Forelimb muscle (tissue), 1 donor: ENCODE data around the gene LCORL. TPM values are rescaled to one million over a fixed set of nuclear protein-coding genes. Genes with fewer than 3 reads are reported as not detected.
A peak's percentile ranks its signal among the peaks of the same experiment; 100 is the strongest.
"Not testable (repeated sequence)": the region's sequence is repeated elsewhere in the genome, so short reads cannot be mapped to it uniquely, and the experiment has no call there.

Source experiments
- DNase-seq: peaks from one replicate; pipeline ENCODE4 v3.0.0-alpha.2; 2013; ENCODE audit warnings: low read depth
- polyA plus RNA-seq: library from polyadenylated mRNA; unstranded; fragments of 120-200 nt; gene quantifications from one replicate; pipeline ENCODE4 v1.2.1, GENCODE V29; 2013; ENCODE audit not compliant: insufficient read length

LCORL gene
- 9.4 TPM for polyA plus RNA-seq

DNA sequence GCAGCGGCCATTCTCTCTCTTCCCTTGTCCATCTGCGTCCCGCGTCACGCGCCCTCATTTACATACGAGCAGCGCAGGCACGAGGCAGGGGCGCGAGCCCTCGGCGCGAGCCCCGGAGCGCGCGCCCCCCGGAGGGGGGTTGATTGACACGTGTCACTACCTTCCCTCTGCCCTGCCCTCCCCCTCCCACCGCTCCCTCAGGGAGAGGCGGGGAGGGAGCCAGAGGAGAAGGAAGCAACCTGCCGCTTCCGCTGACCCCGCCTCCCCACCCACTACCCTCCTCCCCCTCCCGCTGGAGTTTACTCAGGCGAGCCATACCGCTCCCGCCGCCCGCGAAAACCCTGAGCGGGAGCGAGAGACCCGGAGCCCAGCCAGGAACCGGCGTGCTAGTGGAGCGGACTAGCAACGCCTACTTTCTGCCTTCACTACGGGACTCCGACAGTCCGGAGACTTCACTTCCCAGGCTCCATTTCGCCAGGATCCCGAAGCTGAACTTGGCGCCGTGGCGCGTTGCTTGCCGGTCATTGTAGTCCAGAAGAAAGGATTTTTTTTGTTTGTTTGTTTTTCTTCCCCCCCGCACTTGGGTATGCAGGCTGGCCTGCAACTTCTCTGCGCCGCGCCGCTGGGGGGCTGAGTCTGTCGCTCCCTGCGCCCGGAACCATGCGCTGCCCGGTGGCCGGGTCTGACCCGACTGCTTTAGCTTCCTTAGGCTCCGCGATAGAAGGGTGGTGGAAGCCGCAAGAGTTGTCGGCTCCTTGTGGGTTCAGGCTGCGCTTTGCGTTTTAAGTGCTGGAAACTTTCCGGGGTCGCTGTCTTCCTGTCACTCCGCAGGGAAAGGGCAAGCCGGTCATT lies at the start of gene LCORL:
TSS of gene LCORL (minus strand) at position 36 of the 852 bp plus-strand sequence. CDS start at position 32, 4 bp downstream.
- DNase-seq = peak; percentile 97

GRCh38 chr4:18069810-18070209 lies 48.3 kb upstream of the LCORL start:
- DNase-seq = no peak

DNA sequence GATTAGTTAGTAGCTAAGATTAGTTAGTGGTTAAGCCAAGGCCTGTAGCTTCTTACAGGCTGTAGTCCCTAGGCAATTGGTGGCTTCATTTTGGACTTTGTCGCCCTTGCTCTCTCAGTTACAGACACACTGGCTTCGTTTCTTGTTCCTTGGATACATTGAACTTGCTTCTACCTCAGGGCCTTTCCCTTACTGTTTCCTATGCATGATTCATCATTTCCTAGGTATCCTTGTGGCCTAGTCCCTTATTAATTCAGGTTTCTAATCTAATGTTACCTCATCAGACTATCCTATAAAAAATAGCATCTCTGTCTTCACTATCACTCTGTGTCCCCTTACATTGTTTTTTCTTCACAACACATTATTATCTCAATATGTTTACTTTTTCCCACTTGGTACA lies 45.5 kb upstream of the LCORL start:
- no peak for DNase-seq

DNA sequence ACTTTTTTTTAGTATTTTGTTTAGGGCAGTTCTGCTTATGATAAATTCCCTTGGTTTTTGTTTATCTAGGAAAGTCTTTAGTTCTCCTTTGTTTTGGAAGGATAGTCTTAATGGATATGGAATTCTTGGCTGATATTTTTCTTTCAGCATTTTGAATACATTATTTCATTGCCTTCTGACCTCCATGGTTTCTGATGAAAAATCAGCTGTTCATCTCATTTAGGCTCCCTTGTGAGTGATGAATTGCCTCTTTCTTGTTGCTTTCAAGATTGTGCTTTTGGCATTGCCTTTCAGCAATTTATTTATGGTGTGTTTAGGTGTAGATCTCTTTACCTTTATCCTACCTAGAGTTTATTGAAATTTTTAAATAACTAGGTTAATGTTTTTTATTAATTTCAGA lies 41.5 kb upstream of the LCORL start:
- DNase-seq = no peak

DNA sequence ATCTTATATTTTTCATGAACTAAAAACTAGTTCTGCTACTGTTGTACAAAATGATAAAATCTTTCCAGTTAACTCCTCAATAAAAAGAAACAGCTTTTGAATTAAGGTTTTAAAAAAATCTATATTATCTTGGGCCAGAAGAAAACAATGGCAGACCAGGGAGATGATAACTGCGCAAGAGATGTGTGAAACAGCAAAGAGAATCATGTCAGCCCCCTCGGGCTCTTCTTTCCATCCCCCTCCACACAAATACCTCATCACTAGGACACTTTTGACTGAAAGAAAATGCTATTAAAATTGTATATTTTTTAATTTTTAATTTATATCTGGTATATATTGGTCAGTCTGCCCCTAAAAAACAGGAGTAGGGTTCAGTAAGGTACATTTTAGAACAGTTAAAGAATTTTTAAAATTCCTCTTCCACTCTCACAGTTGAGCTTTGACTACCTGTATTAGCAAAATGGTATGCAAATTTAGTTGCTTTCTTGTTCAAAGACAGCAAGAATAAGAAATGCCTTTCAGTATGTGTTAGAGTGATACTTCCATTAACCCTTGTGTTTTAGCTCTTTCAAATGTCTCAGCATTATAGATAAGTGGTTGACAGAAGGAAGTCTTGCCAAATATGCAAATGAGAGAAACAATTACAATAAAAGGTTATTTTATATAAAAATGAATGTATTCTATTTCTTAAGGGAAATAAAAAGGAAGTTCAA lies 36.4 kb upstream of the LCORL start:
- no peak for DNase-seq

DNA sequence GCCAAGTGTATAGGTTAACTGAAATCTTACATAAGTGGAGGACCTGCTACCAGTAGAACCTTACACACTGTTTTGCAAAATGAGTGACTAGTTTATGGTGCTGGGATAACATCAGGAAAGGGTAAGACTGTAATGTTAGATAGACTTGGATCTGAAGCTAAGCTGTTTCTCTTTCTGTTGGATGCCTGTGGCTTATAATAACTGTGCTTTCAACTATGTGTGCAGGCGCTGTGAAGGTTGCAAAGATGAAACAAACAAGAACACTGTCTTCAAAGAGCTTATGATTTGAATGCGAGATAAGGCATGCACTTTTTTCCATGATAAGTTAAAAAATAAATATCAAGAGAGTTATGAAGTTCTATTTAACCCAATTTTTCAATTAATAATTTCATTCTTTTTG lies 34.5 kb upstream of the LCORL start:
- DNase-seq = no peak

DNA sequence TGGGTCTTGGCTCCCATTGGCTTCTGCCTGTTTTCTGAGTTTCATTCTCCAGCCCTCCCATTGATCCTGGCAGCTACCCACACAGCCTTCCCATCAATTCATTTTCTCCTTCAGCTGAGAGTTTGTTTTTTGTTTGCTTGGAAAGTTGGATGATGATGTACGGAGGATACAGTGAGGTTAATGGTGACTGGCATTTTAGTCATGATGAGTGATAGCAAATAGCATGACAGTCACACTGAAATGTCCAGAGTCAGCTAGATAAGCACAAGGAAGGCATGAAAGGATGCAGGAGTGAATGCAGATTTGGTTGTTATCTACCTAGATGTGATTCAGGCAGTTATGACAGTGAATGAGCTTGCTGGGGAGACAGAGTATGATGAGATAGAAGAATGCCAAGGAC lies 30.6 kb upstream of the LCORL start:
- no peak for DNase-seq

- DNase-seq = no peak
These were observed 29.7 kb upstream of the LCORL start for GRCh38 chr4:18051281-18051680.

GRCh38 chr4:18050448-18050847 lies 28.9 kb upstream of the LCORL start:
- no peak for DNase-seq

DNA sequence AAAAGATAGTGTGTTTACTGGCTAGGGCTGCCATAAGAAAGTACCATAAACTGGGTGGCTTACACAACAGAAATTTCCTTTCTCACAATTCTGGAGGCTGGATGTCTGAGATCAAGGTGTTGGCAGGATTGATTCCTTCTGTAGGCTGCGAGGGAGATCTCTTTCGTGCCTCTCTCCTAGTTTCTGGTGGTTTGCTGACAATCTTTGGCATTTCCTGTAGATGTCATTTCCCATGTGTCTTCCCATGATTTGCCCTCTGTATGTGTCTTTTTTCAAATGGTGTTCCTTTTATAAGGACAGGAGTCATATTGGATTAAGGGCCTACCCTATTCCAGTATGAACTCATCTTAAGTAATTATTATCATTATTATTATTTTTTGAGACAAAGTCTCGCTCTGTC lies 27.9 kb upstream of the LCORL start:
- no peak for DNase-seq

DNA sequence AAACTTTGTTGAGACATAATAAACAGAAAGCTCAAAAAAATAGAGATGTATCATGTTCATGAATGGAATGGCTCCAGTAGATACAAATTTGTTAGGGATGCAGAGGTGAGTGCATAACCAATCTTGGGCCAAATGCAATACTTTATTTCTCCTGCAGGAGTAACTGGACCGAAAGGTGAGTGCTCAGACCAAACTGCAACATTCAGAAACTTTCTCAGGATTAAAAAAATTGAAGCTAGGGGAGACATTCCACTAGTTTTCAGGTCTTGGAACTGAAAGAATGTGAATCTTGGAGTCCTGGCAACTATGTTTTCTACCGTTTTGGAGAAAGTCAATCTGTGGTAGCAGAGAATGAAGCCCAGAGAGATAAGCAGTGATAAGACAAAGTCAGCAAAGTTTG lies 21.2 kb upstream of the LCORL start:
- no peak for DNase-seq

GRCh38 chr4:18042012-18042411 lies 20.5 kb upstream of the LCORL start:
- no peak for DNase-seq

DNA sequence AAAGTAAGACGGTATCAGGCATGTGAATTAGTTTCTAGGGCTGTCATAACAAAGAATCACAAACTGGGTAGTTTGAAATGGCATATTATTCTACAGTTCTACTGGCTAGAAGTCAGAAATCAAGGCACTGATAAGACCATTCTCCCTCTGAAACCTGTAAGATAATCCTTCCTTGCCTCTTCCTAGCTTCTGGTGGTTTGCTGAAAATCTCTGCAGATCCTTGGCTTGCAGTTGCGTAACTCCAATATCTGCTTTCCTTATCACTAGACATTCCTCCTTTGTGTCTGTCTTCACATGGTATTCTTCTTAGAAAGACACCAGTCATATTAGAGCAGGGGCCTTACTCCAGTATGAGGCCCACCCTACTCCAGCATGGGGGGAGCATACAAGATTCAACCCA lies 19.6 kb upstream of the LCORL start:
- DNase-seq = no peak

DNA sequence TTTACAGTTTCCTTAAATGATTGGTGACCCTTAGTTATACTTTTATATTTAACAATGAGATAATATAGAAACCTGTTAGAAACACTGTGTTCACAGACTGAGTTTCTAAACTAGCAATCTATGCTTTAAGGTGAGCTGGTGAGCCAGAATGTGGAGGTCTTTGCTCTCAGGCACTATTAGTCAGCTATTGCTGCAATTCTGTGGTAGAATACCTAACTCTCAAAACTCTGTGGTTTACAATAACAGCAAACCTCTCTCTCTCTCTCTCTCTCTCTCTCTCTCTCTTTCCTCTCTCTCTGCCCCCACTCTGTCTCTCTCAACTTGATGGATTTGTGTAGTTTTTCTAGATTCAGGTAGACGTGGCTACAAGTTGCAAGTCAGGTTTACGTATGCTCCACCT lies 17.6 kb upstream of the LCORL start:
- DNase-seq = no peak

DNA sequence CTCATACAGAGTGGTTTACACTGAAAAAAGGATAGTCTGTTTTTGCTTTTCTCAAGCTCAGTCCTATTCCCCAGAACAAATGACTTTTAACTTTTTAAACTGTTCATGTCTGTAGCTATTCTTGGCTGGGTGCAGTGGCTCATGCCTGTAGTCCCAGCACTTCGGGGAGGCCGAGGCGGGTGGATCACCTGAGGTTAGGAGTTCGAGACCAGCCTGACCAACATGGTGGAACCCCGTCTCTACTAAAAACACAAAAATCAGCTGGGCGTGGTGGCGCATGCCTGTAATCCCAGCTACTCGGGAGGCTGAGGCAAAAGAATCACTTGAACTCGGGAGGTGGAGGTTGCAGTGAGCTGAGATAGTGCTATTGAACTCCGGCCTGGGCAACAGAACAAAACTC lies 14.8 kb upstream of the LCORL start:
- DNase-seq = not testable (repeated sequence)

DNA sequence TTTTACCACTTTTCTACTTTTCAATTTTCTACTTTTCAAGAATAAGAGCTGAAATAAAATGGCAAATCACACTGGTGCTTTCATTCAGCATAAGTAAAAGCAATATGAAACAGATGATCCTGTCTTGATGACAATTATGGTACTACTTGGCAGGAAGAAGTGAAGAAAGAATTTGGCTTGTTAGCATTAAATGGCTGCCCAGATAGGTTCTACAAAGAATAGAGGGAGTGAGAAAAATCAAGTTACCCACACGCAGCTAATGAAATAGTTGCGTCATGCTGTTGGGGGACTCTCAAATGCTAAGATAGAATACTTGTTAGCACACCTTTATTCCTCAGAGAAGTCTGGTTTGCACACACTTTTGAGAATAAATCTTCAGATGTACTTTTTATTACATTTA lies 12.5 kb upstream of the LCORL start:
- no peak for DNase-seq

- no peak for DNase-seq
These were observed 11.8 kb upstream of the LCORL start for GRCh38 chr4:18033111-18034085.

DNA sequence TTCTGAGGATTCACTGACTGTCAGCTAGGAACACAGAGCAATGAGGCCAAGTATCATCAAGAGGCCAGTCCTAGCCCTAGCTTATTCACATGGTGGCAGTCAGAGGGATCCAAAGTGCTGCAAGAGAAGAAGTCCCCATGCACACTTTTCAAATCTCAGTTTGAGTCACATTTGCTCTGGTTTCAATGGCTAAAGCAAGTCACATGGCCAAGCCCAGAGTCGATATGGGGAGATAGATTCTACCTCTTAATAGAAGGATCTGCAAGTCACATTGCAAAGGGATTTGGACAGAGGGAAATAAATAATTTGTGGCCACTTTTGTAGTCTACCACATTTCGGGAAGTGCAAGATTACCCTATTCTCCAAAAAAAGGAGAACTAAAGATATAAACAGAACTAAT lies 3.7 kb upstream of the LCORL start:
- DNase-seq = no peak

GRCh38 chr4:18022572-18023050 lies 1.1 kb upstream of the LCORL start:
- DNase-seq = no peak

DNA sequence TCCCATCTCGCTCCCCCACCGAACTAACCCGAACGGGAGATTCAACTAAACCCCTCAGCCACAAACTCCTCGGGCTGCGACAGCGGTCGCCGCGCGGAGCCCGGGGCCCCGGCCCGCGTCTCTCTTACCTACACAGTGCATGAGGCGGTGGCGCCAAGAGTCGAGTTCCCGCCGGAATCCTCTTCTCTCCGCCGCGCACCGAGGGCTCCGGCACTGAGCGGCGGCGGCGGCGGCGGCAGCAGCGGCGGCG lies 160 bp downstream of the LCORL start:
- no peak for DNase-seq

GRCh38 chr4:18020671-18021469 lies 685 bp downstream of the LCORL start:
- peak; percentile 62 for DNase-seq
